HG02943 (cell line): ENCODE results near the gene TEX35.

Source experiments
- ATAC-seq: cut with Tn5 transposase; IDR thresholded peaks from one replicate; pipeline ENCODE4 v1.9.1; 2021; ENCODE audit warnings: mild to moderate bottlenecking, low read depth, moderate library complexity; ENCODE audit not compliant: unreplicated experiment

Gene TEX35

DNA sequence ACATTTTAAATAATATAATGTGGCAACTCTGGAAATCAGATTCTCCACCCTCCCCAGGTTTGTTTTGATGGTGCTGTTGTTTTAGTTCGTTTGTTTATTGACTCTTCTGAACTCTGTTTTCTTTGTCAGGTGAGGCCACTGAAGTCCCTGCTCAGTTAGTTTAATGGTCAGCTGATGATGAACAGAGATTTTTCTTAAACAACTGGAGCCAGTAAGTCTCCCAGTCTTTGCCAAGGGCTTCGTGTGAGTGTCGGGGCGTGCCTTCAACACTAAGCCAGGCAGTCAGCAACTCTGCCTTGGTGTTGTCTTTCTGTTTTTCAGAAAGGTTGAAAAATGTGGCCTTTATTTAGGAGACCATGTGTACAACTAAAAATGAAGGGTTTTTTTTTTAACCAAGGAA, 58.9 kb downstream of the TEX35 start:
- no peak for ATAC-seq
